ENCODE measurements around the gene IL1A. TPM values are rescaled to one million over a fixed set of nuclear protein-coding genes. Genes with fewer than 3 reads are reported as not detected.

IL1A gene
- total and polyA plus RNA-seq, 2 donors from 2014 or later: 0.13 TPM; not detected in 1

GRCh38 chr2:112728378-112729175 lies 55.7 kb downstream of the IL1A start:
- Histone ChIP-seq H3K9me3 (ENCODE audit: control insufficient read depth in 2 of 3, insufficient read depth in 1 of 3, low read length in 3 of 3) (no peaks in the 10 kb centered on the region), H3K27me3 (ENCODE audit: control insufficient read depth, insufficient read depth, low read length) (no peaks in the 10 kb centered on the region), H3K27ac (ENCODE audit: low read depth in 2 of 2, low read length in 2 of 2) (no peak overlapping the region), H3K4me1 (ENCODE audit: control insufficient read depth in 2 of 3, insufficient read depth in 2 of 3, low read depth in 1 of 3, low read length in 3 of 3) (peaks cover 0 to 2% (median 0%) of the 10 kb centered on the region in 3 donors), H3K36me3 (ENCODE audit: control insufficient read depth in 2 of 3, insufficient read depth in 3 of 3, low read length in 3 of 3) (no peaks in the 10 kb centered on the region), H3K4me3 (ENCODE audit: low read length in 3 of 3) (no peak overlapping the region), H3K9ac (ENCODE audit: low read length in 3 of 3) (no peak overlapping the region)
- FAIRE-seq (no peak), DNase-seq (no peak)
- intact Hi-C loops (cut with DNase I): loop anchor here (10.0 kb wide), 1 partner anchor 124 kb away; no protein-coding TSS in a partner anchor
- TF ChIP-seq CTCF (IDR thresholded peaks at IDR 0.05; ENCODE audit: borderline replicate concordance, extremely low read depth, insufficient read depth): no peak

- H3K27ac ChIP-seq (ENCODE audit: low read depth in 2 of 2, low read length in 2 of 2): no peak overlapping the region
- TF ChIP-seq CTCF (IDR thresholded peaks at IDR 0.05; ENCODE audit: borderline replicate concordance, extremely low read depth, insufficient read depth): no peak
- no peak overlapping the region for H3K4me3 ChIP-seq (ENCODE audit: low read length in 3 of 3)
- no peaks in the 10 kb centered on the region for H3K36me3 ChIP-seq (ENCODE audit: control insufficient read depth in 2 of 3, insufficient read depth in 3 of 3, low read length in 3 of 3)
- intact Hi-C loops (cut with DNase I): loop anchor here (10.0 kb wide), 1 partner anchor 123 kb away; no protein-coding TSS in a partner anchor
- no peaks in the 10 kb centered on the region for H3K9me3 ChIP-seq (ENCODE audit: control insufficient read depth in 2 of 3, insufficient read depth in 1 of 3, low read length in 3 of 3)
- FAIRE-seq (no peak), DNase-seq (no peak)
- no peaks in the 10 kb centered on the region for H3K27me3 ChIP-seq (ENCODE audit: control insufficient read depth, insufficient read depth, low read length)
- no peak overlapping the region for H3K9ac ChIP-seq (ENCODE audit: low read length in 3 of 3)
- H3K4me1 ChIP-seq (ENCODE audit: control insufficient read depth in 2 of 3, insufficient read depth in 2 of 3, low read depth in 1 of 3, low read length in 3 of 3): peaks cover 0 to 2% (median 0%) of the 10 kb centered on the region in 3 donors
Measured at GRCh38 chr2:112728029-112728362, 56.3 kb downstream of the IL1A start.

GRCh38 chr2:112727276-112728028 lies 56.8 kb downstream of the IL1A start:
- FAIRE-seq (no peak), DNase-seq (no peak)
- no peaks in the 10 kb centered on the region for H3K27me3 ChIP-seq (ENCODE audit: control insufficient read depth, insufficient read depth, low read length)
- H3K27ac ChIP-seq (ENCODE audit: low read depth in 2 of 2, low read length in 2 of 2): no peak overlapping the region
- peaks cover 0 to 2% (median 0%) of the 10 kb centered on the region in 3 donors for H3K4me1 ChIP-seq (ENCODE audit: control insufficient read depth in 2 of 3, insufficient read depth in 2 of 3, low read depth in 1 of 3, low read length in 3 of 3)
- no peaks in the 10 kb centered on the region for H3K9me3 ChIP-seq (ENCODE audit: control insufficient read depth in 2 of 3, insufficient read depth in 1 of 3, low read length in 3 of 3)
- TF ChIP-seq CTCF (IDR thresholded peaks at IDR 0.05; ENCODE audit: borderline replicate concordance, extremely low read depth, insufficient read depth): no peak
- H3K36me3 ChIP-seq (ENCODE audit: control insufficient read depth in 2 of 3, insufficient read depth in 3 of 3, low read length in 3 of 3): no peaks in the 10 kb centered on the region
- H3K4me3 ChIP-seq (ENCODE audit: low read length in 3 of 3): no peak overlapping the region
- no peak overlapping the region for H3K9ac ChIP-seq (ENCODE audit: low read length in 3 of 3)
- intact Hi-C loops (cut with DNase I): loop anchor here (10.0 kb wide), 1 partner anchor 123 kb away; no protein-coding TSS in a partner anchor

All from kidney (tissue), 14 donors.